Activated naive CD8-positive, alpha-beta T cell treated with anti-CD3 and anti-CD28 coated beads, Interleukin-2, amount 10 ng/mL, durations not matched to agents 7 days and 5 days (primary cell): Measurements from ENCODE around the gene PHF14. TPM values are rescaled to one million over a fixed set of nuclear protein-coding genes. Genes with fewer than 3 reads are reported as not detected.

Experiments
- ATAC-seq: fragments of 150-1000 bp; cut with Tn5 transposase; one replicate; pipeline ENCODE4 v1.10.0; 2021; ENCODE audit warnings: low read depth, moderate library complexity
- POLR2A ChIA-PET: fragments of 350-600 bp; sonication (Branson Sonifier 250); formaldehyde crosslinking; loops from one replicate; lab custom pipeline; 2021; ENCODE audit warnings: antibody characterized with exemption; lab: Charles Lee
- DNase-seq: peaks from one replicate; pipeline ENCODE4 v3.0.0; 2021
- H3K27ac Mint-ChIP-seq: one replicate; pipeline ENCODE4 v1.8.0; 2022; ENCODE audit warnings: mild to moderate bottlenecking, mixed read lengths
- H3K27me3 Mint-ChIP-seq: one replicate; pipeline ENCODE4 v1.8.0; 2022; ENCODE audit warnings: mild to moderate bottlenecking, moderate library complexity, mixed read lengths
- H3K36me3 Mint-ChIP-seq: one replicate; pipeline ENCODE4 v1.8.0; 2021; ENCODE audit warnings: mild to moderate bottlenecking, mixed read lengths
- H3K4me1 Mint-ChIP-seq: one replicate; pipeline ENCODE4 v1.8.0; 2021; ENCODE audit warnings: mixed read lengths
- H3K4me3 Mint-ChIP-seq: one replicate; pipeline ENCODE4 v1.8.0; 2022; ENCODE audit warnings: mild to moderate bottlenecking, moderate library complexity, mixed read lengths
- H3K9me3 Mint-ChIP-seq: one replicate; pipeline ENCODE4 v1.8.0; 2021; ENCODE audit warnings: mixed read lengths
- total RNA-seq, 2 experiments: library from RNA; stranded (reverse); gene quantifications; one replicate each; pipeline ENCODE4 v1.2.3, GENCODE V29; 2021

The PHF14 gene
- total RNA-seq, 2 experiments from 2014 or later = 35.6 to 38.0 TPM

DNA sequence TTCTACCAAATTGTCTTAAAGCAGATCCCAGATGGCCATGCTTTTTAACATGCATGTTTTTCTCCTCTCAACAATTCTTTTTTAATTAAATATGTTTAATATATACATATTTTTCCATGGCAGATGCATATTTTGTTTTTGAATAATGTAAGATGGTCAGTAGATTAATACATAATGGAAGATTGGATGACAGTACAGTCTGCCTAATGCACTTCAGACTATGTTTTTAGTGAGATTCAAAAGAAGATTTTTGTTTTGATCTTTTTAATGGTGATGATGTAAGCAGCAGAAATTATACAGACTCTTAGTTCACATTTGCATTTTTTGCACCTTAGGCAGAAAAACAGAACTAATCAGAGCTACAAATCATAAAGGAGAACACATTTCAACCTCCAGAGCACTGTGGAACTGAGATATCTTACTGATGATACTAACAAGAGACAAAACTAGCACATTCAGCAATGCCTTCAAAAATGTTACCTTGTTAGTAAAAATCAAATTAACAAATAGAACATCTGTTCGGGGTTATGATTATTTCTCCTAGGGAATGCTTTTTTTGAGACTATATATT, 203.4 kb downstream of the PHF14 start:
- H3K27me3 Mint-ChIP-seq = no peaks in the 10 kb centered on the region
- no peaks in the 10 kb centered on the region for H3K4me1 Mint-ChIP-seq
- H3K27ac Mint-ChIP-seq = no peak overlapping the region
- POLR2A ChIA-PET = no interaction called here
- ATAC-seq (no peak), DNase-seq (no peak)
- H3K4me3 Mint-ChIP-seq = no peak overlapping the region
- no peaks in the 10 kb centered on the region for H3K36me3 Mint-ChIP-seq
- no peaks in the 10 kb centered on the region for H3K9me3 Mint-ChIP-seq

DNA sequence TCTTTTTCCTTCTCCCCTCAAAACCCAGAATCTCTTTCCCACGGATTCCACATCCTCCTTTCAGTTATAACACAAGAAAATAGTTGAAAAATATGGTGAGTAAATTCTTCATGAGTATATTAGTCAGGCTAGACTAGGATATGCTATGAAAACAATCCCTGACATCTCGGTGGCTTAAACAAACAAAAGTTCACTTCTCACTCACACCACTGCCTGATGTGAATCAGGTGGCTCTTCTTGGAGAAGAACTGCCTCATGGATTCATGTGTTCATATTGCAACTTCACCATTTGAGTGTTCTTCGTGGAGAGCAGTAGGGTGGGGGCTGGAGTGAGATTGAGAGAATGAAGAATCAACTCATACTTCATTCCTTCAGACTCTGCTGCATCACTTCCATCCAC, 204.1 kb downstream of the PHF14 start:
- no peak for ATAC-seq
- Mint-ChIP-seq H3K9me3 (no peaks in the 10 kb centered on the region), H3K27ac (no peak overlapping the region)

DNA sequence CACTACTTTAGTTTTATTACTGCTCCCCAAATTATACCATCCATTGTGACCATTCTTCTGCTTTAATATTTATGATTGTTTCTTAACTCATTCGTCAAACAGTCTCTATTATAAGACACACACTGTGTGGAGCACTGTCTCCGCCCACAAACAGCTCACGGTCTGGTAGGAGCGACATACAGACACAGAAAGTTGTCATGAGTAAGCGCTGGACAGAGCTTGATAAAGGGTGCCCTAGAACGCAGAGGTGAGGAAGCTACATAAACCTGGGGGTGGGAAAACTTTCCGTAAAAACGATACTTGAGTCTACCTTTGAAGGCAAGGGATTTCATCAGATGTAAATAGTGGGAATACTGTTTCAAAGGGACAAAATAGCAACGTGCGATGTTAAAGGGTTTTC, 207.9 kb downstream of the PHF14 start:
- H3K27me3 Mint-ChIP-seq = no peaks in the 10 kb centered on the region
- H3K4me3 Mint-ChIP-seq = no peak overlapping the region
- no peaks in the 10 kb centered on the region for H3K36me3 Mint-ChIP-seq
- H3K9me3 Mint-ChIP-seq = no peaks in the 10 kb centered on the region
- H3K4me1 Mint-ChIP-seq = no peaks in the 10 kb centered on the region
- ATAC-seq (no peak), DNase-seq (no peak)
- no peak overlapping the region for H3K27ac Mint-ChIP-seq
- POLR2A ChIA-PET = no interaction called here

More for the DNA sequence above, 204.1 kb downstream of the PHF14 start:
- DNase-seq = no peak
- Mint-ChIP-seq H3K36me3 (no peaks in the 10 kb centered on the region), H3K4me3 (no peak overlapping the region), H3K4me1 (no peaks in the 10 kb centered on the region), H3K27me3 (no peaks in the 10 kb centered on the region)
- POLR2A ChIA-PET = no interaction called here

DNA sequence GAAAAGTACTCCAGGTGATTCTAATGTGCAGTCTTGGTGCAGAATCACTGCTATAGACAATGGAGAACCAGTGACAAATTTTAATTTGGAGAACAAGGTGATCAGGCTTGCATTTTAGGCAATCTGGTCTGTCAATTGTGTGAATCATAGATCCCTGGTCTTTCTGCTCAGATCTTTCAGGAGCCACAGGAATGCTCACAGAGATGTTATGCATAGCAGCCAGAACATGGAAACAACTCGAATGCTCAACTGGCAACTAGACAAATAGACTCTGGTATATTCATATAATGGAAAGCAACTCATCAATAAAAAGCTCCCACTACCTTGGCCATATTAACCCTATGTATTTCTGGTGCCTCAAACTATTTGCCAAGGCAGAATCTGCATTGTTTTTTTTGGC, 209.1 kb downstream of the PHF14 start:
- POLR2A ChIA-PET = no interaction called here
- H3K9me3 Mint-ChIP-seq = no peaks in the 10 kb centered on the region
- H3K36me3 Mint-ChIP-seq = no peaks in the 10 kb centered on the region
- no peak for DNase-seq
- no peak overlapping the region for H3K4me3 Mint-ChIP-seq
- no peaks in the 10 kb centered on the region for H3K4me1 Mint-ChIP-seq
- H3K27me3 Mint-ChIP-seq = no peaks in the 10 kb centered on the region
- H3K27ac Mint-ChIP-seq = no peak overlapping the region
- ATAC-seq = no peak

DNA sequence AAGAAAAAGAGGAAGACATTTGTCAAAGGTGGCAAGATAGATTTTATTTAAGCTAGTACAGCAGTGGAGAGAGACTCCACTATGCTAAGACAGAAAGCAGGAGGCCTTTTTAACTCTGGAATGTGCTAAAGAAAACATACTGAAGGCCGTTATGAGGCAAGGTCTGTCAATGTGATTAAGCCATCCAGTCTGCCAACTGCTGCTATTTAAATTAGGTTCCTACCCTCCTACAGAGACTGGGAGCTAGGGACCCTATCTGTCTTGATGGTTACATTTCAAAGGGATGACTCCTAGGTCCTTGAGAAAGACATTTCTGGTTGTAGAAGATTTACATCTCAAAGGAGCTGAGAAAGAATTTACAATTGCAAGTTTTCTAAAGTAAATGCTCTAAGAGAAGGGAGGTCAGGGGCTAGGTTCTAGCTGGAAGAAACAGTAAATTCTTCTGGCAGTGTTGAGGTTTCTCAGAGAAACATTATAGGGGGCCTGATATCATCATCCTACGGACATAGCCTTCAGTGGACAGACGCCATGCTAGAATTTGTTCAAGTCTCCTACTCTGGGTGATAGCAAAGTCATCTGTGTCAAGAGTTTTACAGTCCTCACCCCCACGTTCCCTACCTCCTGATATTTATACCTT, 211.6 kb downstream of the PHF14 start:
- H3K9me3 Mint-ChIP-seq = peaks cover 1% of the 10 kb centered on the region
- DNase-seq (no peak), ATAC-seq (no peak)
- H3K4me1 Mint-ChIP-seq = no peaks in the 10 kb centered on the region
- no peaks in the 10 kb centered on the region for H3K27me3 Mint-ChIP-seq
- POLR2A ChIA-PET = no interaction called here
- no peaks in the 10 kb centered on the region for H3K36me3 Mint-ChIP-seq
- H3K4me3 Mint-ChIP-seq = no peak overlapping the region
- no peak overlapping the region for H3K27ac Mint-ChIP-seq

DNA sequence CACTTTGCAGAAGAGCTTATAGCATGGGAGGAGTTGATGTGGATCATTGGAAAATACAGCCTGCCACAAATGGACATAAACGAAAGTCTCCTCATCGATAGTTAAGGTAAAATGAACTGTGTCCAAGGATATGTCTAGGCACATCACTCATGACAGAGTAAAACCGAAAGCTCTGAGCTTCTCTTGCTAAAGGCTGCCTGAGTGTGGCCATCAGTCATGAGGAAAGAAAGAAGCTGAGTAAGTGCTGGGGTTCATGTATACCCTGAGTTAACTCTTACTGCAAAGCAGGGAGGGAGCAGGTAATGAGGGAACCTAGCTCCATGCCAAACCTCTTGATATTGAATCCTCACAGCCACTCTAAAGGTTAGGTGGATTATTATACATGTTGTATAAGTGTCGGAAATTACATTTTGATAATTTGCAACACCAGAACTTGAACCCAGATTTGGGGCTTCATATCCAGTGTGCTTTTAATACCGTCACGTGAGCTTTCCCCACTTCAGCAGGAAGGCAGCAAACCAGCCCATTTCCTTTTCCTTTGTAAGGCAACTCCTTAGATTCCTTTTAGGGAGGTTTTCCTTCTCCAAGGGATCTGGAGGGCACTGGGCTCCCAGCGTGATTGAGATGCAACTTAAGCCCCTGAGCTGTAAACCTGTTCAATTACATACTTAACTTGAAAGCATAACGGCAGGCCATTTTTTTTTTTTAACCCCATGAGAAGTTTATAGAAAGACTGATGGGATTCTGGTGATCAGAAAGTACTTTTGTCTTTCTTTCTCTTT, 215.0 kb downstream of the PHF14 start:
- H3K27ac Mint-ChIP-seq = no peak overlapping the region
- ATAC-seq (no peak), DNase-seq (no peak)
- peaks cover 3% of the 10 kb centered on the region for H3K4me1 Mint-ChIP-seq
- no peak overlapping the region for H3K4me3 Mint-ChIP-seq
- peaks cover 22% of the 10 kb centered on the region for H3K27me3 Mint-ChIP-seq
- no peaks in the 10 kb centered on the region for H3K36me3 Mint-ChIP-seq
- POLR2A ChIA-PET = no interaction called here
- peaks cover 1% of the 10 kb centered on the region for H3K9me3 Mint-ChIP-seq

DNA sequence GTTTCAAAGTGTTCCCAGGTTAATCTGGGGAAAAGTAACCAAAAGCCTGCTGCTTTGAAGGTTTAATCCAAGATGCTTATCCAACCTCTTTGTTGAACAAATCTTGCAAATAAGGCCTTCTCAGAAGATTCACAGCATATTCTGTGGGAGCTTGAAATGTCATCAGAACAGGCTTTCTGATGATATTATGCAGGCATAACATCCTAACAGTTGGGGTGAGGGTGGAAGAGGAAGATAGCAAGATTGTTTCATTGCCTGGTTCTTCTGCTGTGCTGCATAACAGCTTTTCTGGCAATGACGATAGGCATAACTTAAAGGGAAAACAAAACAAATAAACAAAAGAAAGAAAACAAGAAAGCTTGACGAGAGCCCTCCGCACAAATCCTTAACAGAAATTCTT, 217.4 kb downstream of the PHF14 start:
- ATAC-seq (no peak), DNase-seq (no peak)
- Mint-ChIP-seq H3K27ac (no peak overlapping the region), H3K36me3 (no peaks in the 10 kb centered on the region), H3K27me3 (peaks cover 28% of the 10 kb centered on the region), H3K4me1 (peaks cover 3% of the 10 kb centered on the region), H3K9me3 (peaks cover 1% of the 10 kb centered on the region), H3K4me3 (no peak overlapping the region)
- POLR2A ChIA-PET = no interaction called here

DNA sequence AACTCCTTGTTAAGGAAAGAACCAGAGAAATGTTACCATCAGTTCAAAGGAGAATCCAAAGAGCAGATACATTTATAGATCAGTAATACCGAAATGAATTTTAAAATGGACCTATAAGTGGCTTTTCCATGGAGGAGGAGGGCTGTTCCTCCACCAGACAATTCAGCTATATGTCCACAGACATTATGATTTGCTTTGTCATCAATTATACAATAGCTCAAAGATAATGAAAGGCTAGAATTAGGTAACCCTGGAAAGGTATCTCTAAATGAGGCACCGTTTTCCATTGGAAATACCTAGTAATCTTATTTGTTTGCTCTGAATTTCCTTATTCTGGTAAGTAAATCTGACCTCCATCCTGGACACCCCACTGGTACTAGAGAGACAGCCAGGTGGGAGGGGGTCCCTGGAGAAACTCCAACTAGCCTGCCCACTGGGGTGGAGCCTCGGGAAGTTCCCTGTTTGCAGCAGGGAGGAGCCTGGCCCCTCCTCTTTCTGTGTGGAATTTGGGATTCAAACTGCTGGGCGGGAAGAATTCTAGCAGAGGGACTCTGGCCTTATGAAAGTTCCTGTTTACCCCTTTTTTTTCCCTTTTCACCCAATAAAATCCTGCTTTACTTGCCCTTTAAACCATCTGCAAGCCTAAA, 218.0 kb downstream of the PHF14 start:
- Mint-ChIP-seq H3K4me1 (peaks cover 3% of the 10 kb centered on the region), H3K4me3 (no peak overlapping the region), H3K27ac (no peak overlapping the region), H3K36me3 (no peaks in the 10 kb centered on the region), H3K27me3 (peaks cover 28% of the 10 kb centered on the region), H3K9me3 (peaks cover 1% of the 10 kb centered on the region)
- DNase-seq (no peak), ATAC-seq (no peak)
- POLR2A ChIA-PET = no interaction called here

DNA sequence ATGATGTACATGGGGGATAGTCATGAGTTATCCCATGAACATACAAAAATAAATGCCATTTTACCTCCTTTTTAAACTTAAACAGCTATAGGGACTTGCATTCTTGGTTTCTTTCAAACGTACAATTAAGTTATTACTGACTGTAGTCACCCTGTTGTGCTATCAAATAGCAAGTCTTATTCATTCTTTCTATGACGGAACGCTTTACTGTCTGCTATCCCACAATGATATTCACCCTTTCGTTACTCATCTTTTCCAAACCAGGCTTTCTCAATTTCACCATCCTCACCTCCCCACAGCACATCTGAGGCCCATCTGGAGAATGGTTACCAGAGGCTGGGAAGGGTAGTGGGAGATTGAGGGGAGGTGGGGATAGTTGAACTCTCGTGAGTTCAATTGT, 218.8 kb downstream of the PHF14 start:
- Mint-ChIP-seq H3K9me3 (peaks cover 1% of the 10 kb centered on the region), H3K4me3 (peak overlapping the region; percentile 2), H3K27ac (no peak overlapping the region), H3K27me3 (peaks cover 28% of the 10 kb centered on the region), H3K4me1 (peaks cover 3% of the 10 kb centered on the region), H3K36me3 (no peaks in the 10 kb centered on the region)
- ATAC-seq (no peak), DNase-seq (no peak)
- POLR2A ChIA-PET = no interaction called here

DNA sequence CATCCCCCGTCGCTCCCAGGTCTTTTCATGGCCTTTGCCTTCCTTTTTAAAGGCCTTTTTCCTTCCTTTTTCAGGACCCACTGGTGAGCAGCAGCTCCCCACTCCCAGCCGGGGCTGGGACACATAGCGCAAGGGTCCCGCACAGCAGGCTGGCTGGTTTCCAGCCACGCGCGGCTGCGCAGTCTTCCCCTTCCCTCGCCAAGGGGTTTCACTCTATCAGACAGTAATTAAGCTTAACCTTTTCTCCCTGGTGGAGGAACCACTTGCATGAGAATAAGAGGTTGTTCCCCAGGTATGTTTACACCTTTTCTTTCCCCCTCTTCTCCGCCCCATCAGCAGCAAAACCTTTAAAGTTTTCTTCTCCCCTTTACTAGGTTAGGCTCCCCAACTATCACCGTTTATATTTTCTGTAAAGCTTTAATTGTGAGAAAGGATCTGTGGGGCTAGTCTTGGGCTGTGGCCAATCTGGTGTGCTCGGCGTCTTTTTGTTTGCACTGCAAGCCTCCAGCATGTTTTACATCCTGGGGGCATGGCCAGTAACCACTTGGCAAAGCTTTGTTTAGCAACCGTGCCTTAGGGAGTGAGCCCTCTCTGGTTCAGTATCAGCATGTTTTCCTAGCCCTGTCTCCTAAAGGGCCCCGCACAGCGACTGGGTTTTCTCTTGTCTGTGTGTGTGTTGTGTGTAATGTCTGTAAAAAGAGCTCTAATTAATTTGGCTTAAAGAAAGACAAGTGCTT, 219.6 kb downstream of the PHF14 start:
- H3K9me3 Mint-ChIP-seq = peaks cover 1% of the 10 kb centered on the region
- no peak for DNase-seq
- no peak overlapping the region for H3K27ac Mint-ChIP-seq
- peaks cover 28% of the 10 kb centered on the region for H3K27me3 Mint-ChIP-seq
- peaks cover 3% of the 10 kb centered on the region for H3K4me1 Mint-ChIP-seq
- no peaks in the 10 kb centered on the region for H3K36me3 Mint-ChIP-seq
- POLR2A ChIA-PET = no interaction called here
- H3K4me3 Mint-ChIP-seq = peak overlapping the region; percentile 39
- no peak for ATAC-seq

DNA sequence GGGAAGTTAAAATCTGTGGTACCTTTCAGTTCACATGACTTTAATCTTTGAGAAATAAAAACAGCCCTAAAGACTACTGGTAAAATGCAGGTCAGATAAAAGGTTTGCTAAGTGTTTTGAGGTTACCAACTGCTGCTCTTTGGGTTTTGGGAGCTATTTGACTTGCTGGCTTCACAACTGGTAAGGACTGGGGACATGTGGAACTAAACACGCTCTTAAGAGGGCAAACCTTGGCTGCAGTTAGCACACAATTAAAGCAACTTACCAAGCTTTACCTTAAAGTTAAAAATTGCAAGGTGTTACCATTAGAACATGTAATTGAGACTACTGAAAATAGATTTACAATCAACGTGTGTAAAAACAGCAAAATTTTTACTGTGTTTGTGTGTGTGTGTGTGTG, 220.2 kb downstream of the PHF14 start:
- peaks cover 3% of the 10 kb centered on the region for H3K4me1 Mint-ChIP-seq
- no peak overlapping the region for H3K4me3 Mint-ChIP-seq

DNA sequence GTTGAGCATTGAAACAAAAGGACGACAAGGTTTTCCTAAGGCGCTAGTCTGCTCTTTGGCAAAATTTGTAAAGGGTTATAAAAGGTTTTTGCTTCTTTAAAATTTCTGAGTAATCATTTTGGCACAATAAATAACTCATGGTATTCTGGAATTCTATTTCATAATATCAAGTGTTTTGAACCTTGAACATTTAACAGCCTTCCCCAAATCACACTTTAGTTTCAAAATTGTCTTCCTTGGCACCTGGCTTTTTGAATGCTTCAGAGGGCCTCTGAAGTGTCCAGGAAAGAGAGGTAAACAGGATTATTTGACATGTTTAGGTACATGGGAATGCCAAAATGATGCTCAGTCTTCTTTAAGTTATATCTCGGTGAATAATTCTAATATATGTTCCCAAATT, 220.8 kb downstream of the PHF14 start:
- H3K4me3 Mint-ChIP-seq = no peak overlapping the region
- H3K27ac Mint-ChIP-seq = no peak overlapping the region
- H3K36me3 Mint-ChIP-seq = no peaks in the 10 kb centered on the region
- H3K9me3 Mint-ChIP-seq = no peaks in the 10 kb centered on the region
- H3K27me3 Mint-ChIP-seq = peaks cover 28% of the 10 kb centered on the region
- peaks cover 3% of the 10 kb centered on the region for H3K4me1 Mint-ChIP-seq
- DNase-seq = no peak
- POLR2A ChIA-PET = no interaction called here
- no peak for ATAC-seq

More for the DNA sequence above, 220.2 kb downstream of the PHF14 start:
- Mint-ChIP-seq H3K36me3 (no peaks in the 10 kb centered on the region), H3K9me3 (peaks cover 1% of the 10 kb centered on the region), H3K27ac (no peak overlapping the region), H3K27me3 (peaks cover 28% of the 10 kb centered on the region)
- POLR2A ChIA-PET = no interaction called here
- DNase-seq (no peak), ATAC-seq (no peak)

DNA sequence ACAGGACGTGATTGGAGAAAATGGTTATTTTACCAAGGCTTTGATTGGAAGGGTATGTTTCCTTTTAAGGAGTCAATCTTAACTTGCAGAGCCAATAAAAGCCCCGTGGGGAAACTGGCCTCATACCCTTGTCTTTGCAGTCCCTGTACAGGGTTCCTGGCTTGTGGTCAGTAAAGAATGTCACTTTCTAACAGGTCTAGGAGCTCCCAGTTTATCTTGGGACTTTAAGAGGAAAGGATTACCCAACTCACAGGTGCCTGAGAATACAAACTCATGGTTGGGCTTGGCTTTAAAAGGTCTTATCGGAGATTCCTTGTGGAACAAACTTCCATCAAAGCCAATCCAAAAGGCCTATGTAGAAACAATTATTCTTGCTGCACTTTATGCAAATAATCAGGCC, 221.8 kb downstream of the PHF14 start:
- no peak for DNase-seq
- ATAC-seq = no peak
- peaks cover 3% of the 10 kb centered on the region for H3K4me1 Mint-ChIP-seq
- peaks cover 28% of the 10 kb centered on the region for H3K27me3 Mint-ChIP-seq
- no peak overlapping the region for H3K27ac Mint-ChIP-seq
- POLR2A ChIA-PET = no interaction called here
- H3K36me3 Mint-ChIP-seq = peaks cover 2% of the 10 kb centered on the region
- no peaks in the 10 kb centered on the region for H3K9me3 Mint-ChIP-seq
- no peak overlapping the region for H3K4me3 Mint-ChIP-seq
